Measurements from ENCODE around the gene NFIL3.

The NFIL3 gene

GRCh38 chr9:91403665-91404543, 19.7 kb downstream of the NFIL3 start:
- no peak for TF ChIP-seq CTCF (IDR thresholded peaks at IDR 0.05; ENCODE audit: insufficient read depth, low read length, poor library complexity, severe bottlenecking)
- TF ChIP-seq EZH2phosphoT487 (conservative IDR thresholded peaks at IDR 0.05; ENCODE audit: low read length): no peak
- no peaks in the 10 kb centered on the region for H3K9me2 ChIP-seq (replicated peaks; ENCODE audit: insufficient read depth, low read length)
- no peak overlapping the region for H3K4me3 ChIP-seq (ENCODE audit: insufficient read depth, low read length, poor library complexity, severe bottlenecking)
- no peak overlapping the region for H3K27ac ChIP-seq (ENCODE audit: low read depth, low read length)
- H3K27me3 ChIP-seq (ENCODE audit: low read length): no peaks in the 10 kb centered on the region
- H3K4me2 ChIP-seq (ENCODE audit: low read depth, low read length, poor library complexity, severe bottlenecking): no peak overlapping the region
- H3K9me3 ChIP-seq (ENCODE audit: insufficient read depth, low read length): no peaks in the 10 kb centered on the region
- H3K79me2 ChIP-seq (ENCODE audit: insufficient read depth, low read length): no peaks in the 10 kb centered on the region
- H3K9ac ChIP-seq (ENCODE audit: low read length): no peak overlapping the region
- H2AFZ ChIP-seq (ENCODE audit: low read depth, low read length, severe bottlenecking): no peak overlapping the region
- H3K36me3 ChIP-seq (ENCODE audit: low read length): no peaks in the 10 kb centered on the region
- no peaks in the 10 kb centered on the region for H3F3A ChIP-seq (ENCODE audit: insufficient read depth)
- H4K20me1 ChIP-seq (ENCODE audit: low read depth, low read length): no peaks in the 10 kb centered on the region

- Histone ChIP-seq H3K36me3 (ENCODE audit: low read length) (no peaks in the 10 kb centered on the region), H3K79me2 (ENCODE audit: insufficient read depth, low read length) (no peaks in the 10 kb centered on the region), H3K9ac (ENCODE audit: low read length) (no peak overlapping the region), H4K20me1 (ENCODE audit: low read depth, low read length) (no peaks in the 10 kb centered on the region), H3K27ac (ENCODE audit: low read depth, low read length) (no peak overlapping the region), H3K9me3 (ENCODE audit: insufficient read depth, low read length) (no peaks in the 10 kb centered on the region), H3K4me2 (ENCODE audit: low read depth, low read length, poor library complexity, severe bottlenecking) (no peak overlapping the region), H2AFZ (ENCODE audit: low read depth, low read length, severe bottlenecking) (no peak overlapping the region), H3K9me2 (replicated peaks; ENCODE audit: insufficient read depth, low read length) (no peaks in the 10 kb centered on the region), H3K4me3 (ENCODE audit: insufficient read depth, low read length, poor library complexity, severe bottlenecking) (no peak overlapping the region), H3K27me3 (ENCODE audit: low read length) (no peaks in the 10 kb centered on the region), H3F3A (ENCODE audit: insufficient read depth) (no peaks in the 10 kb centered on the region)
- no peak for TF ChIP-seq EZH2phosphoT487 (conservative IDR thresholded peaks at IDR 0.05; ENCODE audit: low read length)
- TF ChIP-seq CTCF (IDR thresholded peaks at IDR 0.05; ENCODE audit: insufficient read depth, low read length, poor library complexity, severe bottlenecking): no peak
Observed at GRCh38 chr9:91398926-91399325, 24.7 kb downstream of the NFIL3 start.

- Histone ChIP-seq H3K9me2 (replicated peaks; ENCODE audit: insufficient read depth, low read length) (no peaks in the 10 kb centered on the region), H3K4me3 (ENCODE audit: insufficient read depth, low read length, poor library complexity, severe bottlenecking) (no peak overlapping the region), H3F3A (ENCODE audit: insufficient read depth) (no peaks in the 10 kb centered on the region), H3K27ac (ENCODE audit: low read depth, low read length) (no peak overlapping the region), H3K27me3 (ENCODE audit: low read length) (no peaks in the 10 kb centered on the region), H2AFZ (ENCODE audit: low read depth, low read length, severe bottlenecking) (no peak overlapping the region), H3K79me2 (ENCODE audit: insufficient read depth, low read length) (no peaks in the 10 kb centered on the region), H3K9ac (ENCODE audit: low read length) (no peak overlapping the region), H3K36me3 (ENCODE audit: low read length) (no peaks in the 10 kb centered on the region), H4K20me1 (ENCODE audit: low read depth, low read length) (no peaks in the 10 kb centered on the region), H3K9me3 (ENCODE audit: insufficient read depth, low read length) (no peaks in the 10 kb centered on the region), H3K4me2 (ENCODE audit: low read depth, low read length, poor library complexity, severe bottlenecking) (no peak overlapping the region)
- TF ChIP-seq EZH2phosphoT487 (conservative IDR thresholded peaks at IDR 0.05; ENCODE audit: low read length) (no peak), CTCF (IDR thresholded peaks at IDR 0.05; ENCODE audit: insufficient read depth, low read length, poor library complexity, severe bottlenecking) (no peak)
Observed at GRCh38 chr9:91395553-91396471, 27.8 kb downstream of the NFIL3 start.
